Type B pancreatic cell (in vitro differentiated cells): ENCODE data around the gene TMEM163. TPM values are rescaled to one million over a fixed set of nuclear protein-coding genes. Genes with fewer than 3 reads are reported as not detected.

Source experiments
- DNase-seq: peaks from one replicate; pipeline ENCODE4 v3.0.0; 2021; ENCODE audit warnings: mixed read lengths; ENCODE audit not compliant: unreplicated experiment; ENCODE audit errors: extremely low spot score
- H3K27ac Mint-ChIP-seq: 2 replicates; pipeline ENCODE4 v1.8.0; 2021; ENCODE audit warnings: mild to moderate bottlenecking, mixed read lengths
- H3K27me3 Mint-ChIP-seq: 2 replicates; pipeline ENCODE4 v1.8.0; 2021; ENCODE audit warnings: mixed read lengths
- H3K36me3 Mint-ChIP-seq: 2 replicates; pipeline ENCODE4 v1.8.0; 2021; ENCODE audit warnings: mixed read lengths
- H3K4me1 Mint-ChIP-seq: one replicate; pipeline ENCODE4 v1.8.0; 2021; ENCODE audit warnings: mixed read lengths; ENCODE audit not compliant: unreplicated experiment
- H3K4me3 Mint-ChIP-seq: 2 replicates; pipeline ENCODE4 v1.8.0; 2021; ENCODE audit warnings: mild to moderate bottlenecking, mixed read lengths
- H3K9me3 Mint-ChIP-seq: 2 replicates; pipeline ENCODE4 v1.8.0; 2021; ENCODE audit warnings: mixed read lengths
- CTCF ChIP-seq: fragments of 200-600 bp; sonication (generic); conservative IDR thresholded peaks from 2 replicates; pipeline ENCODE4 v1.5.0; 2021; ENCODE audit warnings: antibody characterized with exemption, mild to moderate bottlenecking
- total RNA-seq: library from RNA; stranded (reverse); gene quantifications from 2 replicates; pipeline ENCODE4 v1.2.1, GENCODE V29; 2021; ENCODE audit warnings: low replicate concordance

The TMEM163 gene
- total RNA-seq, 1 donor from 2014 or later, result 4.0 TPM

DNA sequence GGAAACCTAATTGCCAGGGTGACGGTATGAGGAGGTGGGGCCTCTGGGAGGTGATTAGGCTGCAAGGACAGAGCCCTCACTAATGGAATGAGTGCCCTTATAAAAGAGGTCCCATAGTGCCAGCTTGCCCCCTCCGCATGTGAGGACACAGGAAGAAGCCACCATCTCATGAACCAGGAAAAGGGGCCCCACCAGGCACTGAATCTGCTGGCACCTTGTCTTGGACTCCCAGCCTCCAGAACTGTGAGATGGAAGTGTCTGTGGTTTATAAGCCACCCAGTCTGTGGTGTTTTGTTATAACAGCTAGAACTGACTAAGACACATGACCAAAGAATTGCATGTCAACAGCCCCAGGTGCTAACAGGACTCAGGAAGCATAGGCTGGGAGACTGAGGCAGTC, 250.6 kb downstream of the TMEM163 start:
- no peak for TF ChIP-seq CTCF
- no peaks in the 10 kb centered on the region for H3K27me3 Mint-ChIP-seq
- no peak overlapping the region for H3K4me3 Mint-ChIP-seq
- DNase-seq, result no peak
- H3K4me1 Mint-ChIP-seq, result peaks cover 14% of the 10 kb centered on the region
- H3K9me3 Mint-ChIP-seq, result no peaks in the 10 kb centered on the region
- H3K27ac Mint-ChIP-seq, result no peak overlapping the region
- H3K36me3 Mint-ChIP-seq, result no peaks in the 10 kb centered on the region

GRCh38 chr2:134466141-134466540, 252.7 kb downstream of the TMEM163 start:
- TF ChIP-seq CTCF, result peak; percentile 58
- H3K9me3 Mint-ChIP-seq, result no peaks in the 10 kb centered on the region
- peaks cover 14% of the 10 kb centered on the region for H3K4me1 Mint-ChIP-seq
- no peaks in the 10 kb centered on the region for H3K36me3 Mint-ChIP-seq
- peak; percentile 32 for DNase-seq
- no peak overlapping the region for H3K27ac Mint-ChIP-seq
- no peaks in the 10 kb centered on the region for H3K27me3 Mint-ChIP-seq
- H3K4me3 Mint-ChIP-seq, result no peak overlapping the region

DNA sequence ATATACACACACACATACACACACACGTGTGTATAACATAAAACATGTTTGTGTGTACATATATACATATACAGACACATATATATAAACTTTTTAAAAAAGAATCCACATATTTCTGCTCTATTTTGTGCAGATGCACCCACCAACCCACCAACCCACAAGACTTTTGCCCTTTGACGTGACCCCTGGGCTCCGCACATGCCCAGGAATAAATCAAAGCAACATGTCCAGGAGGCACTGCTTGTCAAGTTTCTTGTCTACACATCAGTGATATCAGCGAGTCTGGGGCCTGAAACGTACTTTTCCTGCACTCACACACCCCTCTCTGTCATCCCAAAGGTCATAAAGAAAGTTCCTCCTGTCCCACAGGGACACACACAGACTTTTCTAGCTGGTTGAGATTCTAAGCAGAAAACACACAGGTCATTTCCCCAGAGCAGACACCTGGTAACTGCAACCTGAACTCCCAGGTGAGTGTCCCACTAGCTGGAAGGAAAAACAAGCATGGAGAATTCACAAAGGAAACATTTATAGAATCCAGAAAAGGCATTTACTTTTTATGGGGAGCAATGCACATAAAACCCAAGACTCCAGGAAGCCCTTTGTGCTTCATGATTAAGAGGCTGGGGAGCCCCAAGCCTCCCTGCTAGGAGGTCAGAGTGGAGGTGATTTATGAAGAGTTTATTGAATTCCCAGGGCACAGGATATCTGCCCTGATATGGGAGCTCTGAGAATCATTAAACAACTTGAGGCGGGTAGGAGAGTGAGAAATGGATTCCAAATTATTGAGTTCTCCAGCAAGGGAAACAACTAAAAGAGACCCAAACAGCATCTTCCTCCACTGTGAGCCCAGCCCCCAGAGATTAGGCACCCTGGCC, 253.3 kb downstream of the TMEM163 start:
- Mint-ChIP-seq H3K36me3 (no peaks in the 10 kb centered on the region), H3K27ac (no peak overlapping the region), H3K4me1 (peaks cover 19% of the 10 kb centered on the region), H3K27me3 (no peaks in the 10 kb centered on the region), H3K4me3 (peak overlapping the region; percentile 34), H3K9me3 (no peaks in the 10 kb centered on the region)
- no peak for TF ChIP-seq CTCF
- peak; percentile 45 for DNase-seq

DNA sequence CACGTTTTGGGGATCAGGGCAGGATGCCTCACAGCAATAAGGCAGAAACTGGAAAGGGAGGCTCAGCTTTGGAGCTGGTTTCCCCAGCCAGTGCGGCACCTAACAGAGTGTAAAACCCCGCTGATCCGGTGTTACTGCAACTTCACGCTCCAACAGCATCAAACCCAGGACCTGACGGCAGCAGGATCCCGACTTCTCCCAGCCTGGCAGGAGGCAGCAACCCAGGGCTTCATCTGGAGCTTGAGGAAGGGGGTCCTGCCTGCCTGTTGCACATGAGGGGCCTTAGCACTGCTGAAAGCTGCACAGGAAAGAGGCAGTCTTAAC, 255.1 kb downstream of the TMEM163 start:
- Mint-ChIP-seq H3K36me3 (no peaks in the 10 kb centered on the region), H3K27ac (no peak overlapping the region), H3K4me1 (peaks cover 19% of the 10 kb centered on the region), H3K4me3 (no peak overlapping the region), H3K9me3 (no peaks in the 10 kb centered on the region), H3K27me3 (no peaks in the 10 kb centered on the region)
- no peak for TF ChIP-seq CTCF
- DNase-seq, result no peak

- Mint-ChIP-seq H3K27ac (no peak overlapping the region), H3K36me3 (no peaks in the 10 kb centered on the region), H3K4me3 (no peak overlapping the region), H3K27me3 (no peaks in the 10 kb centered on the region), H3K9me3 (no peaks in the 10 kb centered on the region), H3K4me1 (peaks cover 19% of the 10 kb centered on the region)
- no peak for TF ChIP-seq CTCF
- DNase-seq, result peak; percentile 53
Observed at GRCh38 chr2:134462791-134463698, 255.8 kb downstream of the TMEM163 start.
